Epithelial cell of alveolus of lung (primary cell): Measurements from ENCODE around the gene CD19. TPM values are rescaled to one million over a fixed set of nuclear protein-coding genes. Genes with fewer than 3 reads are reported as not detected.

Experiments used
- total RNA-seq: library from RNA; depleted of rRNA; stranded (reverse); fragments of >200 nt; gene quantifications from 2 replicates; pipeline ENCODE4 v1.2.1, GENCODE V29; 2015

The CD19 gene
- total RNA-seq, result 0.26 TPM in 1 of 2 replicates, not detected in the other

DNA sequence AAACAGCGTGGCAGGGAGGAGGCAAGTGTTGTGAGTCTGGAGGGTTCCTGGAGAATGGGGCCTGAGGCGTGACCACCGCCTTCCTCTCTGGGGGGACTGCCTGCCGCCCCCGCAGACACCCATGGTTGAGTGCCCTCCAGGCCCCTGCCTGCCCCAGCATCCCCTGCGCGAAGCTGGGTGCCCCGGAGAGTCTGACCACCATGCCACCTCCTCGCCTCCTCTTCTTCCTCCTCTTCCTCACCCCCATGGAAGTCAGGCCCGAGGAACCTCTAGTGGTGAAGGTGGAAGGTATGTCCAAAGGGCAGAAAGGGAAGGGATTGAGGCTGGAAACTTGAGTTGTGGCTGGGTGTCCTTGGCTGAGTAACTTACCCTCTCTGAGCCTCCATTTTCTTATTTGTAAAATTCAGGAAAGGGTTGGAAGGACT is at the start of gene CD19:
Gene CD19, plus strand, starts transcription at position 171 of the 425 bp plus-strand sequence. Its CDS starts 30 bp downstream, at position 201.

DNA sequence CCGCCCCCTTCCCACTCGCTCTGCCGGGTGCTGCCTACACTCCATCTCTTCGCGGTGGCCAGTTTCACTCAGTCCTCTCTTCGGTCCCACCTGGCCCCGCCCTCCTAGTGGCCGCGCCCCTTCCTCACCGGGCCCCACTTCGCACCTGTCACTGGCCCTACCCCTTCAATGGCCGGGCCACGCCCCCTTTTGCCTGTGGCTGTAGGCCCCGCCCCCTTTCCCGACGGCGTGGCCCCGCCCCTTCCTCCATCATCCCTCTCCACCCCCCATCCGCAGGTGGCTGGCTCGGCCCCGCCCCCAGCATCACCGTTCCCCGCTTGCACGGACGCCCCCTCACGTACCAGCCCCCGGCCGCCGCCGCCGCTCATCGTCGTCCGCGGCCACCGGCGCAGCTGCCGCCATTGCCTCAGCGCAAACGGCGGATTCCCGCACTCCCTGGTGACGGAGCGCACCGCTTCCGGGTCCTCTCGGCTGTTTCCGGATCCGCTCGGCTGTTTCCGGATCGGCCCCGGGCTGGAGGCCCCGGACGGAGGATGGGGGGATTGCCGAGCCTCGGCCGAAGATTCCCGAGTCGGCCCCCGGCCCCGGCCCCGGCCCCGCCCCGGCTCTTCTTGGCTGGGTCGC is 6.9 kb upstream of the CD19 start, which contains the start of gene RABEP2:
Gene RABEP2, minus strand, starts transcription at position 477 of the 624 bp plus-strand sequence. Its CDS starts 75 bp downstream, at position 402.

DNA sequence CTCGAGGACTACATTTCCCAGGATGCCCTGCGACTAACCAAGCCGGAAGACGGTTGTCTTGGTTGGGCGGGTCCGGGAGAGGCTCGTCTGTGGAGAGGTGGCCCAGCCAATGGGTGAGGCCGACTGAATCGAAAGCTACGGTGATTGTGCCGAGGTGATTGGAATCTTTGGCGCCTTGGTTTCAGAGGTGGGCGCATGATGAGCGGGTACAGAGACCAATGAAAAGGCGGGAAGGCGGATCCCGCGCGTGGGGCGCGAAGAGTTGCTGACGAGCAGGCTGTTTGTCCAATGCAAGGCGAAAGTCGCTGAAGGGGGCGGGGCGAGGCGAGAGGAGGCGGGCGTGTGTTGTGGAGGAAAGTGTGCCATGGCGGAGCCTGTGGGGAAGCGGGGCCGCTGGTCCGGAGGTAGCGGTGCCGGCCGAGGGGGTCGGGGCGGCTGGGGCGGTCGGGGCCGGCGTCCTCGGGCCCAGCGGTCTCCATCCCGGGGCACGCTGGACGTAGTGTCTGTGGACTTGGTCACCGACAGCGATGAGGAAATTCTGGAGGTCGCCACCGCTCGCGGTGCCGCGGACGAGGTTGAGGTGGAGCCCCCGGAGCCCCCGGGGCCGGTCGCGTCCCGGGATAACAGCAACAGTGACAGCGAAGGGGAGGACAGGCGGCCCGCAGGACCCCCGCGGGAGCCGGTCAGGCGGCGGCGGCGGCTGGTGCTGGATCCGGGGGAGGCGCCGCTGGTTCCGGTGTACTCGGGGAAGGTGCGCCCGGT is 19.1 kb downstream of the CD19 start, which contains the start of gene NFATC2IP:
Gene NFATC2IP, plus strand, starts transcription at position 290 of the 762 bp plus-strand sequence. Its CDS starts 75 bp downstream, at position 365.

DNA sequence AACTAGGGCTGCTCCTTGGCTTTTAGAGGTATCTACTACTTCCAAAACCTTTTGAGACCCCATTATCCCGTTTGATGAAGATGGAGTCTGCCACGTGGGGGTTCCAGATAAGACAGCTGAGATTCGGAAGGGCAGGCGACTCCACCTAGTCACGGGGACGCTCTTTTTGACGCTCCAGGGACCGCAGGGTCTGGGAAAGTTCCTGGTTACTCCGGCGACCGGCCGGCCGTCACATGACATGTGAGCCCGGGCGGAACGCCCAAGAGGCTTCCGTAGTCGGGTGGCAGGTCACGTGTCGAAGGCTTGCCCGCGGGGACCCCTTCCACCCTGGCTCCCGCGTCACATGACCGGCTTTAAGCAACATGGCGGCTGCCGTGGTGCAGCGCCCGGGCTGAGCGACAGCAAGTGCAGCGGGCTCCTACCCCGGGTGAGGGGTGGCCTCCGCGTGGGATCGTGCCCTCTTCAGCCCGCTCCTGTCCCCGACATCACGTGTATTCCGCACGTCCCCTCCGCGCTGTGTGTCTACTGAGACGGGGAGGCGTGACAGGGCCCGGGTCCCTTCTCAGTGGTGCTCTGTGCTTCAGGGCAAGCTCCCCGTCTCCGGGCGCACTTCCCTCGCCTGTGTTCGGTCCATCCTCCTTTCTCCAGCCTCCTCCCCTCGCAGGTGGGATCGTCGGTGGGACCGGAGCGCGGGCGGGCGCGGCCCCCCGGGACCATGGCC is 42.8 kb downstream of the CD19 start, which contains the start of gene SPNS1:
Gene SPNS1, plus strand, starts transcription at position 342 of the 721 bp plus-strand sequence. Its CDS starts 374 bp downstream, at position 716.

DNA sequence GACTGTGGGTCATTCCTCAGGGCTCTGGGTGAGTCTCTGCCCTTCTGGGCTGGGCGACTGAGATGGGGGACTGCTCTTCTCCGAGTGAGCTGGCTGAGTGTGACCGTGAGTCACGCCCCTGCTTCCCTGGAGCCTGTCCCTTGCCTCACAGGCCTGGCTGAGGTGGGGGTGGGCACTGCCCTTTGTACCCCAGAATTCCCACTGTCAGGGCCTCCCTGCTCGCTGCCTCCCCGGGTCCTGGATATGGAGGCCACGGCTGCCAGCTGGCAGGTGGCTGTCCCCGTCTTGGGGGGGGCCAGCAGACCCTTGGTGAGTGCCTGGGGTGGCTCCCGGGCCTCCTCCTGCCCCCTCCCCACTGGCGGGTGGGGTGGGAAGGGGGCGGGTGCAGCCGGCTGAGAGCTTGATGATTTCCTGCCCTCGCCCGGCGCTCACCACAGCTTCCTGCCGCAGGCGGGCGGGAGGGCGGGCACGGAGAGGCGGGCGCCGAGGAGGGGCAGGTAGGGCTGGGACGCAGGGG is 52.9 kb downstream of the CD19 start, which contains the start of gene LAT:
Gene LAT, plus strand, starts transcription at position 434 of the 517 bp plus-strand sequence. CDS start 366 bp downstream, outside the sequence.

Other genes with a start within 250 kb of the CD19 start
- 171 and 244 TPM in 2 replicates for gene EIF3C, start 220.5 kb upstream of the CD19 start, total RNA-seq
- gene NPIPB9, start 180.2 kb upstream of the CD19 start, total RNA-seq, result 0.24 TPM in 1 of 2 replicates, not detected in the other
- gene ATXN2L, start 109.0 kb upstream of the CD19 start, total RNA-seq, result 79.3 and 130 TPM in 2 replicates
- gene TUFM, start 85.6 kb upstream of the CD19 start, total RNA-seq, result 157 and 179 TPM in 2 replicates
- gene SH2B1, start 68.1 kb upstream of the CD19 start, total RNA-seq, result 17.7 and 37.1 TPM in 2 replicates
- 0.65 and 2.2 TPM in 2 replicates for gene ATP2A1, start 53.5 kb upstream of the CD19 start, total RNA-seq
- gene RABEP2, start 6.7 kb upstream of the CD19 start, total RNA-seq, result 17.8 and 18.2 TPM in 2 replicates
- gene NFATC2IP, start 19.0 kb downstream of the CD19 start, total RNA-seq, result 9.8 and 19.2 TPM in 2 replicates
- 41.9 and 49.6 TPM in 2 replicates for gene SPNS1, start 42.8 kb downstream of the CD19 start, total RNA-seq
- 1.4 and 1.7 TPM in 2 replicates for gene LAT, start 53.1 kb downstream of the CD19 start, total RNA-seq